GM10847 (cell line): ENCODE measurements around the gene LAMA3.

Experiments
- POLR2A ChIP-seq: IDR thresholded peaks from 2 replicates; pipeline ENCODE4 v1.6.1; 2011; ENCODE audit not compliant: insufficient read length; ENCODE audit errors: extremely low read depth

The LAMA3 gene

DNA sequence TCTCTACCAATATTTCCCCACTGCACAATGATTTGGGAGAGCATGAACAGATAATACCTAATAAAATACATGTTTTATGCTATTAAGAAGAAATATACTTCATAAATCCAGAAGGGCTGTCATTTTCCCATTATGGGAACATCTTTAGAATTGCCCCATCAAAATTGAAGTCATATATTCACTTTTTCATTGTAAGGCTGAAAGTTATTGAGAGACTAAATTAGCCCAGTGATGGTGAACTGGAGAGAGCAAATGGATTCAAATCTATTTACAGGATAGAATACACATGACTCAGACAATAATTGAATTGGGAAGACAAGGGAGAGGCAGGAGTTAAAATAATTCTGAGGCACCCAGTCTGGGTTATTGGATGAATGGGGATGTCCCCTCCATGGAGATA, 245.6 kb downstream of the LAMA3 start:
- no peak for TF ChIP-seq POLR2A

DNA sequence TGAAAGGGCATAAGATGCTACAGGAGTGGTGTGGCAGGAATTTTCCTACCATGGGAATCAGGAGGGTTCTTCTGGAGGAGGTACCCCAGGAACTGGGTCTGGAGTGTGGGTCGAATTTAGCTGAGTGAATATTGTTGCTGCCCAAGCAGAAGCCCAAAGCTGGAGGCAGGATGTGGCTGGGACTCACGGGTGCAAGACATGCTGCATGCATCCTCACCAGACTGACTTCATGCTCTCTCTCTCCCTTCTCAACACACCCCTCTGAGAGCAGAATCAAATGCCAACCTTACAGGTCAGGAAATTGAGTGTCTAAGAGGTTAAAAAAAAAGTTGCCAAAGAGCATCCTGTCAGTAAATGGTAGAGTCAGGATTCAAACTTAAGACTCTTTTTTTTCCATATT, 246.6 kb downstream of the LAMA3 start:
- no peak for TF ChIP-seq POLR2A

DNA sequence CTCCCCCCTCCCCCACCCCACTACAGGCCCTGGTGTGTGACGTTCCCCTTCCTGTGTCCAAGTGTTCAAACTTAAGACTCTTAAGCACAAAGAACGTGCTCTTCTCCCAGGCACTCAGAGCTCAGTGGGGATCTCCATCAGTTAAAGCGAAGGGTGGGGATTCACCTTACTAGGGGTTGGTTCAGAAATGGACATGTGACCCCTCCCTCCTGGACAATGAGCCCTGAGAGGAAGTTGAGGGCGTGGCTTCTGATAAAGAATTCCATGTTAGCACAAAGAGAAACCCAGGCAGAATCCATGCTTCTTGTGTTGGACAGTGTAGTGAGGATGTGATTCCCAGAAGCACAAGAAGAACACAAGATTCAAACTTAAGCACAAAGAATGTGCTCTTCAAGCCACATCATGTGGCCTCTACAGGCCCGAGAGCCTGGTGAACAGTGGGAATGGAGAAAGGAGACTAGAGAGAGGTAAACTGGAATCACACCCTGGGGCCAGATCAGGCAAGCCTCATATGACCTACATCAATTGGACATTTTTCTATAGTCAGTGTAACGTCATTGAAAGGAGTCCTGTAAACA, 247.2 kb downstream of the LAMA3 start:
- TF ChIP-seq POLR2A, result no peak

DNA sequence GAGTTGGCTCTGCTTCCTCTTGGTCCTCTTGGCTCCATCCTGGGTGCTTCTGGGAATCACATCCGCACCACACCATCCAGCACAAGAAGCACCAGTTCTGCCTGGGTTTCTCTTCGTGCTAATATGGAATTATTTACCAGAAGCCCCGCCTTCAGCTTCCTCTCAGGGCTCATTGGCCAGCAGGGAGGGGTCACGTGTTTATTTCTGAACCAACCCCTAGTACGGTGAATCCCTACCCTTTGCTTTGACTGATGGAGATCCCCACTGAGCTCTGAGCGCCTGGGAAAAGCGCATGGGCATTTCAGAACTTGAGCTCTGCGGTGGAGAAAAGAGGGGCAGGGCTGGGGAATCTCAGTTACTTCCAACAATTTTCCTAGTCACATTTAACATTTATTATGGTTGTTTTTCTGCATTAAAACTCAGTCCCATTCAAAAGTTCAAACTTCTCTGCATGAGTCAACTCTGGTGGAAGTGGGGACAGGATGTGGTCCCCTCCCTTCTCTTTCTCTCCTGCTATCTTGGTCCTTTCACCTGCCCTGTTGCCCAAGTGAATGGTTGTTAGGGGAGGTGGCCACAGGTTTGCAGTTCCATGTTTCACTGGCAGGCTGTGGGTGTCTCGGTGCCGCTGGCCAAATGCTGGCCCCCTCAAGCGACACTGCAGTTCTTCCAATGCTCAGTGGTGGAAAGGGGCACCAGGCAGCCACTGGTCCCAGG, 248.9 kb downstream of the LAMA3 start:
- TF ChIP-seq POLR2A, result no peak

DNA sequence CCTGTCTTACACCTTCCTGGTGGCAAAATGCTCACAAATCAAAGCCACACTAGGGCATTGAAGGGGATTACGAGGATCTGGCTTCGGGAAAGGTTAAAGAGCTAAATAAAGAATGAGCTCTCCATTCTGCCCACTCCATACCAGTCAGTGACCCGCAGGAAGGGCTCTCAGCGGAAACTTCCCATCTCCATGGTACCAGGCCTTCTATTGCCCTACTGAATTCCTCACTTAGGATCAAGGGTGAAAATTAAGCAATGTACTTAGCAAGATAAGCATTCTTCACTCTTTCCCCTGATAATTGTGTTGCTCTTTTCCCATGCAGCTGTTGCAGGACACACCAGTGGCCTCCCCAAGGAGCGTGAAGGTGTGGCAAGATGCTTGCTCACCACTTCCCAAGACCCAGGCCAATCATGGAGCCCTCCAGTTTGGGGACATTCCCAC, 249.7 kb downstream of the LAMA3 start:
- no peak for TF ChIP-seq POLR2A

DNA sequence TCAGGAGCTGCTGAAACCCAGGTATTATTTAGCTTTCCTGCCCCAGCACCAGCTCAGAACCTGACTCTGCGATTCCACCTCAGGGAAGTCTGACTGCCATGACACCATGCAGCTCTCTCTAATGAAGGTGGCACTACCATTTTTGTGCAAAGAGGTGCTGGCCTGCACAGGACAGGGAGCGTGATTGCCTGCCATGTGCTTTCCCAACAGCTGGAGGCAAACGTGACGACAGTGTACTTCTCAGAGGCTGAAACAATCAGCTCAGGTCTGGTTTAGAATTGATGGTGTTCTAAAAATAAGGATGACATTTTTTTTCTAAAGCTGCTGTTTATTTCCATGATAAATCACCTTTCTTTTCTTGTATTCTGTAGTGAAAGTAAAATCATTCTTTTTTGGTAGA, 250.1 kb downstream of the LAMA3 start:
- TF ChIP-seq POLR2A, result no peak

DNA sequence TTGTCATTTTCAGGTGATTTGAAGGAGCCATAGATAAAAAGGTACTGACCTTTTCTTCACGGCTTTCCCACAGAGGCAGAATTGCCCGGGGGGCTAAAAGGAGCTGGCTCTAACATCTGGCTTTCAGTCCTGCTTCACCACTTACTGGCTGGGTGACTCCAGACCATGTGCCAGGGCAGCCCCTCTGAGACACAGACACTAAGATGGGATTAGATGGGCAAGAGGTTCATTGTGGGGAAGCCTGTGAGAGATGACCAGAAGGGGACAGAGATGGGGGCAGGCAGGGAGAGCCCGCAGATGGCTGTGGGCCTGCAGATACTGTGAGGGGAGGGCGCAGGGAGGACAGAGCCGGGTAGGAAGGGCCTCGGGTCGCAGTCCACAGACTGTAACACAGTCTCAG, 250.6 kb downstream of the LAMA3 start:
- TF ChIP-seq POLR2A, result no peak

DNA sequence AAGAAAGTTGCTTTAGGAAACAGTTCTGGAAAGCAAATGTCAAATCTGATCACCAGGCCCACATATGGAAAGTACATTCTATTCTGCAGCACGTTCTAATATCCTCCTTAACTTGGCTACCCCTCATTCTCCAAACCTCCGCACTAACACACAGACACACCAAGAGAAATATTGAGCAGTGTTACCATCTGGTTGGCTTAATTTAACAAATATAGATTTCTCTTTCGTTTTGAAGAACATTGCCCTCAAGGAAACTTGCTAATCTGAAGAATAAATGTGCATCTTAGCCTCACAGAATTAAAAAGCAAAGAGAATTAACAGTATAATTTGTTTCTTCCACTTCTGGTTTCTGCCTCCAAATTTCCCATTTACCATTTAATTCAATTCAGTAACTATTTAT, 252.5 kb downstream of the LAMA3 start:
- TF ChIP-seq POLR2A, result no peak

DNA sequence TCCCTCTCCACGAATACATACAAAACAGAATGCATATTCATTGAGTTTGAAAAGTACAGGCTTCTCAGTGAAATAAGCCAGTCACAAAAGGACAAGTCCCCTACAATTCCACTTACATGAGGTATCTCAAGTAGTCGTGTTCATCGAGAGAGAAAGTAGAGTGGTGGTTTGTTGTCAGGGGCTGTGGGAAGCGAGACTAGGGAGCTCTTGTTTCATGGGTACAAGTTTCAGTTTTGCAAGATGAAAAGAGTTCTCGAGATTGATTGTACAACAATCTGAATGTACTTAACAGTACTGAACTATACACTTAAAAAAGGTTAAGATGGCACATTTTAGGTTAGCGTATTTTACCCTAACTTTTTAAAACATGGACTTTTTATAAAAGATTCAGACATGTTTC, 253.9 kb downstream of the LAMA3 start:
- TF ChIP-seq POLR2A, result no peak

DNA sequence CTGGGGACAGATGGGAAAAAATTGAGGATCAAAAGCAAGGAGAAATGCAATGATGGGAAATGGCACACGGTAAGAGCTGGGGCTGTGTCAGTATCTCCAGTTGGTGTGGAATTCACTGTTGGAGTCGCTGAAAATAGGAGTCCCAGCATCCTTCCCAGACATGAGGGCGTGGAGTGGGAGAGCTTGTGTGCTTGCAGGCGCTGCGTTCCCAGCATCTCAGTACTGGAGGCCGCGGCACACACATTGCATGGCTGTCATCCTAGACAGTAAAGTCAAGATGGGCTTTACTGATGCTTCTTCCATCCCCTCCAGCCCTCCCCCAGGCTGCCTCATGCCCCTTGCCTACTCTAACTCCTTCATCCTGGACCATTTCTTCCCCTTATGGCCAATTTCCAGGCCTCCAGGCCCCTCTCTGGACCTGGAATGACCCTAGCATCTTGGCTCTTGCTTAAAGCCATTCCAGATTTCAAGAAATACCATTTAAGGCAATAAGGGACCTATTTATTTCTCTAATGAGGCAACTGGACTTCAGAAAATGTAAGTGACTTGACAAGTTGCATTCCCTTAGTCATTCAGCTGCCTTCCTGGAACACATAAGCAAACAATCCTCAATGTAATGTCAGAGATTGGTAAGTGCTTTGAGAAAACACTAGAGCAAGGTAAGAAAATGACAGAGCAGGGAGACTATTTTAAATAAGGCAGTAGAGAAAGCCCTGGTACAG, 254.8 kb downstream of the LAMA3 start:
- no peak for TF ChIP-seq POLR2A

DNA sequence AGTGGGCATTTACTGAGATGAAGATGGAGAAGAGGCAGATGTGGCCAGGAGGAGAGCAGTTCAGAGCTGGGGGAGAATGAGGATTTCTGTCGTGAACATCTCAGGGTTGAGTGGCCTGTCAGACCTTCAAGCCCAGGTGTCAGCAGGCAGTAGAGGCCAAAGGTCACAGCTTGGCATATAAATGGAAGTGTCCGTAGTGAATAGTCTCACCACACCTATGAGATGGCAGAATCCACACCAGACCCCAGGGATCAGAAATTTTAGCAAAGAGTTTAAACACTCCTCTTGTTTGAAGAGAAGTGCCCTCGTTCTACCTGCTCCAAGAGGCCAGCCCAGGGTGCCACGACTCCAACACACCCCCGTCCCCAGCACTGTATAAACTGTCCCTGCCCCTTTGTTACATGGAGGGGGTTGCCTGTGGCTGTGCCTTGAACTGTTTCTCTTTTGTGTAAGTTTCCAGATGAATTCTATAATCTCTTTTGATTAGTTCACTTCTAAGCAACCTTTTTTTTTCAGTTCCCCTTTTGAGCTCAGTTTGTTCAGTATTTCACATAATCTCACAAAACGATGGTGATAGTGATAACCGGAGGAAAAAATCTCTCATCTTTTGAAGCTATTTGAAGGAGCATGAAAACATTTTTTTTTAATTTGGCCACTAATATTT, 256.3 kb downstream of the LAMA3 start:
- no peak for TF ChIP-seq POLR2A

DNA sequence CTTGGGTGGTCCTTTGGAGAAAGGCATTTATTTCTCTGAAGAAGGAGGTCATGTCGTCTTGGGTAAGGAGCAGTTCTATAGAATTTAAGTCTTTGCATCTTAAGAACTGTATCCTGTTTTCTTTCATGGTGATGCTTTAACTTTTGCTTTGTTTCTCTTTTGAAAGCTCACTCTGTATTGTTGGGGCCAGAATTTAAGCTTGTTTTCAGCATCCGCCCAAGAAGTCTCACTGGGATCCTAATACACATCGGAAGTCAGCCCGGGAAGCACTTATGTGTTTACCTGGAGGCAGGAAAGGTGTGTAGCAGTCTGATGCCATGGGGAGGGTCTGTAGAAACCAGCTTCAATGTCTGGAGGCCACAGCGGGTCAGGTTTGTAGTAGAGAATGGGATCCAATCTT, 260.6 kb downstream of the LAMA3 start:
- no peak for TF ChIP-seq POLR2A

DNA sequence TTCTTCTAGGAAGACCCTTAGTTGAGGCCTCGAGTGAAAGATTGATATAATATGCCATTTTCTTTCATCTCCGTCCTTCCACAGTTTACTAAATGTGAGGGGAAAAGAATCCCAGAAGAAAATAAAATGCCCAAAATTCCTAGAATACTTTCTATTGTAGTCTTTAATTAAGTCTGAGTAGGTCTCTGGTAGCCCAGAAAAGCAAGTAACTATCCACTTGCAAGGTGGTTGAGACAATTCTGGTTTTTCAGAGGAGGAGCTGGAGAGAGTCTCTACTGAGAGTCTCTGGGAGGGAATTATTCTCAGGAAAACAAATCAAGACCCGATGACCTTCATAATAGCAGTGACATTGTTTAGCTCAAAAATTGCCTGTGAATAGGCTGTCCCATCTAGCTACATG, 261.4 kb downstream of the LAMA3 start:
- TF ChIP-seq POLR2A, result no peak

DNA sequence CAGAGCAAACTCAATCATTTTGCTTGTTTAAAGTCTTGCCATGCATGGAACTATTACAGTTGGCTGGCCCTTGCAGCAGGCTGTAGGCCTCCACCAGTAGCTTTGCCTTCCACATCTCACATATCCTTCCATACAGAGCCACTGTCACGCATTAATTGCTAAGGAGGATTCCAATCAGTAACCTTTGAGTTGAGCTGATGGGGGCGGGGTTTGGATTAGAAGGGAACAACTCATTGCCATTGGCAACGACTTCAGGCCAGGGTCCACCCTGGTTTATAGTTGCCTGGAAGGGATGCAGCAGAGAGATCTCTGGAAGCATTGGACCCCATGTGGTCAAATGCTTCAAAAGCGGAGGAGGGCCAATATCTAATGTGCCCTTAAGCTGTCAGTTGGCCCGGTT, 262.0 kb downstream of the LAMA3 start:
- TF ChIP-seq POLR2A, result no peak

DNA sequence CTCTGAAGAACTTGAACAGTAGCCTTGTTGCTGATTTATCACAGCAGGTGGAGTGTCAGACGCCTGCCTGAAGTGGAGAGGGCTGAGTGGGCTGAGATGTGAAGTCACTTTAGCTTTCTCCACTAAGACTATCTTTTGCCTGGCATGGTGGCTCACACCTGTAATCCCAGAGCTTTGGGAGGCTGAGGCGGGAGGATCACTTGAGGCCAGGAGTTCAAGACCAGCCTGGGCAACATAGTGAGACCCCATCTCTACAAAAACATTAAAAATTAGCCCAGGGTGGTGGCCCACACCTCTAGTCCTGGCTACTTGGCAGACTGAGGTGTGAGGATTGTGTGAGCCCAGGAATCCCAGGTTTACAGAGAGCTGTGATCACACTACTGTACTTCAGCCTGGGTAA, 264.7 kb downstream of the LAMA3 start:
- TF ChIP-seq POLR2A, result no peak

DNA sequence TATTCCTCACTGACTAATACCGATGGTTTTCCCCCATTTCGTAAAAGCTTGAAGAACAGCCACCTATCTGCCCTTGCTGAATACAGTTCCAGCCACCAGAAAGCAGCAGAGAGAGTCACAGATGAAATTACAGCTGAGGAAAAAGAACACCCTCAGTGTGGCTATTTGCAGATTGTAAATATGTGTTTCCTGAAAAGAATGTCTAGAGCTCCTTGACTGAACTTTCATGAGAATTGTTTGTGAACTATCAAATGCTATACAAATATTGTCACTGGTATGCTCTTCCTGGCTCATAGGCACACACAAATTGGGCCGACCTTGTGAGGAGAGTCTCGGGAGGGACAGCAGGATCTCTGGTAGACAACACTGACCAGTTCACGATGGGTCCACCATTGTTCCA, 267.2 kb downstream of the LAMA3 start:
- TF ChIP-seq POLR2A, result no peak
